Fibroblast of villous mesenchyme (primary cell): ENCODE results near the gene FAF1. TPM values are rescaled to one million over a fixed set of nuclear protein-coding genes. Genes with fewer than 3 reads are reported as not detected.
A peak's percentile ranks its signal among the peaks of the same experiment; 100 is the strongest.

Experiments used
- DNase-seq: peaks from one replicate; pipeline ENCODE4 v3.0.0-alpha.2; 2010; ENCODE audit warnings: low read depth
- H3K4me3 ChIP-seq: 2 replicates; pipeline ENCODE4 v1.5.1; 2011; ENCODE audit warnings: low read depth, mild to moderate bottlenecking, low read length
- total RNA-seq: library from RNA; depleted of rRNA; stranded (reverse); fragments of >200 nt; gene quantifications from 2 replicates; pipeline ENCODE4 v1.2.3, GENCODE V29; 2012
- TF ChIP-seq, protein P1 (sequence below): IDR thresholded peaks from 2 replicates; pipeline ENCODE4 v1.5.1; 2012; ENCODE audit warnings: low read depth, mild to moderate bottlenecking, low read length; ENCODE audit not compliant: insufficient read depth

FAF1 gene
- total RNA-seq, 1 donor, result 55.7 TPM

DNA sequence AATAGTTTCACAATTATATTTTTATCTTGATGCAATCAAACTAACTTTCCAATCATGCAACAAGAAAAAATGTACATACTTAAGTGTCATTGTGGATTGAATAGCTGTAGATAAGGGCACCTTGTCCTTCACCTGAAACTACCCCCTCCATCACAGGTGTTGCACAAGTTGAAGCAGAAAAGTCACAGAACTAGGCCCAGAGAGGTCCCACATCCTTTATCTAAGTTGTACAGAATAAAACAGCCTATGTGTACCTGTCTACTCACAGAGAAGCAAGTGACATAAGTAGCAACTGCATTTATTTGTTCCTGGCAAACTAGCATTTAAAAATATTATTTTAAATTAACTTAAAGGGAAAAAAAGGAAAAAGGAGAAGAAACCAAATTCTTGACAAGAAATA, 256.8 kb downstream of the FAF1 start:
- no peak overlapping the region for H3K4me3 ChIP-seq
- TF ChIP-seq, protein P1, sequence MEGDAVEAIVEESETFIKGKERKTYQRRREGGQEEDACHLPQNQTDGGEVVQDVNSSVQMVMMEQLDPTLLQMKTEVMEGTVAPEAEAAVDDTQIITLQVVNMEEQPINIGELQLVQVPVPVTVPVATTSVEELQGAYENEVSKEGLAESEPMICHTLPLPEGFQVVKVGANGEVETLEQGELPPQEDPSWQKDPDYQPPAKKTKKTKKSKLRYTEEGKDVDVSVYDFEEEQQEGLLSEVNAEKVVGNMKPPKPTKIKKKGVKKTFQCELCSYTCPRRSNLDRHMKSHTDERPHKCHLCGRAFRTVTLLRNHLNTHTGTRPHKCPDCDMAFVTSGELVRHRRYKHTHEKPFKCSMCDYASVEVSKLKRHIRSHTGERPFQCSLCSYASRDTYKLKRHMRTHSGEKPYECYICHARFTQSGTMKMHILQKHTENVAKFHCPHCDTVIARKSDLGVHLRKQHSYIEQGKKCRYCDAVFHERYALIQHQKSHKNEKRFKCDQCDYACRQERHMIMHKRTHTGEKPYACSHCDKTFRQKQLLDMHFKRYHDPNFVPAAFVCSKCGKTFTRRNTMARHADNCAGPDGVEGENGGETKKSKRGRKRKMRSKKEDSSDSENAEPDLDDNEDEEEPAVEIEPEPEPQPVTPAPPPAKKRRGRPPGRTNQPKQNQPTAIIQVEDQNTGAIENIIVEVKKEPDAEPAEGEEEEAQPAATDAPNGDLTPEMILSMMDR, result no peak
- no peak for DNase-seq

DNA sequence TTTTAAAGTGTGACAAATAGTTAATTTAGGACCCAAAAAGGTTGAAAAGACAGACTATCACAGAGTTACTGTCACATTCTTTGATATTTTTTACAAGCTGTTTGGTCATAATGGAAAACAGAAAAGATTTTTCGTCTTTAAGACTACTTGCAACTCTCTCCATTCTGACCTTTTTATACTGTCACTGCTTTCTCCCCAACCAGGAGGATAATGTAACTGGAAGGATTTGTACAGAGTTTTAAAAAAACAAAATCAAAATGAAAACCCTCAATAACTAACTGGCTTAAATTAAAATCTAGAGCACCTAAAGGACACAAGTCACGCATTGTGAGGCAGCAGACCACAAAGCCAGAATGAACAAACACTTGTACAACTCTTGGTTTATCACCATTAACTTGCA, 257.7 kb downstream of the FAF1 start:
- TF ChIP-seq, protein P1, result no peak
- no peak overlapping the region for H3K4me3 ChIP-seq
- DNase-seq, result no peak

DNA sequence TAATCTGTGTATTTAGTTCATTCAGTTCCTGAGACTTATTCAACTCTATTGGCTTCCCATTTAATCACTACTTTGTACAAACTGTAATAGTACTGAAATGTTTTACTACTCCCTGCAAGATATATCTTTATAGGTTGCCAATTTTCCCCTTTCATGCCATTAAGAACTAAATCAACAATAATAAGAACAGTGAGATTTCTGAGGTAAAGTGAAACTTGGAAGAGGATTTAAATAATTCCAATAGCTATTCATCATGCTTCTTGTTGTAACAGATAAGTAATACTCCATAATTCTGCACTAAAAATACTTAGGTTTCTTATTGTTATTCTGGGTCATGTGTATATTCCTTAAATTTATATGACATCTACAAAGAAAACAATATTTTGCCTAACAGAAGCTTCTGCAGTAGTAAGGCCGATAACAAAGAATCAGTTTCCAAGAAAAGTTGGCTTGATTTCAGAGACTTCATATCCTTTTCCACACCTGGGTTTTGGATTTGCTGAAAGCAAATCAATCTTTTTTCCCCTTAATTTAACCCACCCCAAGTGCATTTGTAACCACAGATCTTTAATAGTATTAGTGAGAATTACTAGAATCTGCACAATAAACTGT, 258.3 kb downstream of the FAF1 start:
- TF ChIP-seq, protein P1, result no peak
- no peak for DNase-seq
- no peak overlapping the region for H3K4me3 ChIP-seq

GRCh38 chr1:50700621-50701020, 259.4 kb downstream of the FAF1 start:
- H3K4me3 ChIP-seq, result no peak overlapping the region
- TF ChIP-seq, protein P1, result no peak
- DNase-seq, result peak; percentile 33

GRCh38 chr1:50700214-50700613, 259.9 kb downstream of the FAF1 start:
- H3K4me3 ChIP-seq, result no peak overlapping the region
- DNase-seq, result no peak
- TF ChIP-seq, protein P1, result no peak

GRCh38 chr1:50699795-50700194, 260.3 kb downstream of the FAF1 start:
- no peak for DNase-seq
- H3K4me3 ChIP-seq, result no peak overlapping the region
- TF ChIP-seq, protein P1, result no peak
